GM18520 (cell line): ENCODE data around the gene PPP1CA.
A peak's percentile ranks its signal among the peaks of the same experiment; 100 is the strongest.
"Not testable (repeated sequence)": the region's sequence is repeated elsewhere in the genome, so short reads cannot be mapped to it uniquely, and the experiment has no call there.

Source experiments
- ATAC-seq: cut with Tn5 transposase; IDR thresholded peaks from one replicate; pipeline ENCODE4 v1.9.1; 2021; ENCODE audit not compliant: unreplicated experiment

Gene PPP1CA

DNA sequence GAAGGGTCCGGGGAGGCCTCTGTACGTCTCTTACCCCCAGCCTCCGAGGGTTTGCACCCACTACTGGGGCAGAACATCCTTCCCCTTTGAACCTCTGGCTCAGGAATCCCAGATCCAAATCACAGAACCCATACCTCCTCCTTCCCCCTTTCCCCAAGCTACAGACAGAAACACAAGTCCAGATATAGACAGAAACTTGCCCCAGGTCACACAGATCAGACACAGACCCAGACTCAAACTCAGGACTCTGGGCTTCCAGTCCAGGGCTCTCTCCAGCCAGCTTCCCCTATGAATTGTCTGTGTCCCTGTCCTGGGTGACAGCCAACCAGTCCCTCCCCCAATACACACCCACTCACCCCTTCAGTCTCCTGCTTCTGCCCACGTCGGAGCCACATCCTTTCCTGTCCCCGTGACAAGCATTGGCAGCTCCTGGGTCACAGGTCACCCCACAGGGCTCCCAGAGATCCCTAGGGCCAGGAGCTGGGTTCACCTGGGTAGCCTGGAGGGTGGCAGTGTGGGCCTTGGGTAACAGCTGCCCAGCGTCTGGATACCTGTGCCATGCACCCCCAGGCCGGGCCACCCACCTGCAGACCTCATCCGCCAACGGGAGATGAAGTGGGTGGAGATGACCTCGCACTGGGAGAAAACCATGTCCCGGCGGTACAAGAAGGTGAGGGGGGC lies 3.0 kb upstream of the PPP1CA start:
- no peak for ATAC-seq

GRCh38 chr11:67403085-67403484 lies 1.4 kb upstream of the PPP1CA start:
- ATAC-seq: not testable (repeated sequence)

- not testable (repeated sequence) for ATAC-seq
Measured at GRCh38 chr11:67402192-67402839, 658 bp upstream of the PPP1CA start.

- peak; percentile 12 for ATAC-seq
Measured at GRCh38 chr11:67400942-67401494, 640 bp downstream of the PPP1CA start.

DNA sequence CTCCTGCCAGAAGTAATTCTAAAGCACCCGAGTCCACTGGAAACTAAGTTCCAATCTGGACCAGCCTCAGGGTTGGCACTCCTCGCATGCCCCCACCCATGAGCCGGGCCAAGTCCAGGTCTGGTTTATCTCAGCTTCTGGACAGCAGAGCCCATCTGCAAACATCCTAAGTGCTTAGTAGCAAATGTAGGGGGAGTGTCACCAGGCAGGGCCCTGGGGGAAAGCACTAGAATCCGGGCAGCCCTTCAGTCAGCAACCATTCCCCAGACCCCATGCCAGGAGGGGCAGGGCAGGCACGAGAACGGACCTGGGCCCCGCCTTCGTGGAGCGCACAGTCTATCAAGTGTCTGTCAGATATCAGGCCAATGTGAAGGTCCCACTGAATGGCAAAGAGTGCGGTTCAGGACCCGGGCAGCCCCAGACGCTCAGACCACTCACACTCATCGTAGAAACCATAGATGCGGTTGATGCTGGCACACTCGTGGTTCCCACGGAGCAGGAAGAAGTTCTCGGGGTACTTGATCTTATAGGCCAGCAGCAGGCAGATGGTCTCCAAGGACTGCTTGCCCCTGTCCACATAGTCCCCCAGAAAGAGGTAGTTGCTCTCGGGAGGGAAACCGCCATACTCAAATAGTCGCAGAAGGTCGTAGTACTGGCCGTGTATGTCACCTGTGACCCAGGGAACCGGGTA lies 1.3 kb downstream of the PPP1CA start:
- no peak for ATAC-seq

GRCh38 chr11:67398661-67399563 lies 2.7 kb downstream of the PPP1CA start:
- no peak for ATAC-seq

- no peak for ATAC-seq
Measured at GRCh38 chr11:67397986-67398660, 3.5 kb downstream of the PPP1CA start.

DNA sequence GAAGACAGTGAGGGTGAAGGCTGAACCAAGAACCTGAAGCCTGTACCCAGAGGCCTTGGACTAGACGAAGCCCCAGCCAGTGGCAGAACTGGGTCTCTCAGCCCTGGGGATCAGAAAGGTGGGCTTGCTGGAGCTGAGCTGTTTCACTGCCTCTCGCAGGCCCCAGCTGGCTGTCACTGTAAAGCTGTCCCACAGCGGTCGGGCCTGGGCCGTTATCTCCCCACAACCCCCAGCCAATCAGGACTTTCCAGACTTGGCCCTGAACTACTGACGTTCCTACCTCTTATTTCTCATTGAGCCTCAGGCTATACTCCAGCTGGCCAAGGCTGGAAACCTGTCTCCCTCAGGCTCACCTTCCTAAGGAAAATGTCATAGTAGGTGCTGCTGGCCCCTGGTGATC lies 4.1 kb downstream of the PPP1CA start:
- ATAC-seq: no peak

DNA sequence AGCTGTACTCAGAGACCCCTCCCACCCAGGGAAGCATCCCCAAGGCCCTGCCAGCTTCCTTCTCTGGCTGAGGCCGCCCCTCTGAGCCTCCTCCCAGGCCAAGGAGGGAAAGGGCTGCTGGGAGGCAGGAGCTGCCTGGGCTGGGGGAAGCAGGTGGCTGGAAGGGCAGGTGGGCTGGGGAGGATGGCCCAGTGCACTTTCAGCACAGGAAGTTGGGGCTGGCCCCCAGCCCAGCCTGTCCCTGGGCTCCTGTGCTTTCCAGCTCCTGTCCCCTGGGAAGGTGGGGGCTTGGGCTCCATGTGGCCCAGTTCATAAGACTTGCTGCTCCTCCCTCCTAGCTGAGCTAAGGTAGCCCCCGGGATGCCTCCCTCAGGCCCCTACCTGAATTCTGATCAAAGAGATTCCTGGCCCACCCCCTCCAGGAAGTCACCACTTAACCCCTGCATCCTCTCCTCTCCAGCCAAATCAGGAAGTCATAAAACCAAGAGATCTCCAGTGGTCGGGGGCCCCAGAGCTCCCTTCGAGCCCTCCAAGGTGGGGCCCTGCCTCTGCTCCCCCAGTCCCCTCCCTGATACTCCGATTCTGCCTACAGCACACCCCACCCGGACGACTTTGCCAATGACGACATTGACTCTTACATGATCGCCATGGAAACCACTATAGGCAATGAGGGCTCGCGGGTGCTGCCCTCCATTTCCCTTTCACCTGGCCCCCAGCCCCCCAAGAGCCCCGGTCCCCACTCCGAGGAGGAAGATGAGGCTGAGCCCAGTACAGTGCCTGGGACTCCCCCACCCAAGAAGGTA lies 4.9 kb downstream of the PPP1CA start:
- ATAC-seq: no peak

DNA sequence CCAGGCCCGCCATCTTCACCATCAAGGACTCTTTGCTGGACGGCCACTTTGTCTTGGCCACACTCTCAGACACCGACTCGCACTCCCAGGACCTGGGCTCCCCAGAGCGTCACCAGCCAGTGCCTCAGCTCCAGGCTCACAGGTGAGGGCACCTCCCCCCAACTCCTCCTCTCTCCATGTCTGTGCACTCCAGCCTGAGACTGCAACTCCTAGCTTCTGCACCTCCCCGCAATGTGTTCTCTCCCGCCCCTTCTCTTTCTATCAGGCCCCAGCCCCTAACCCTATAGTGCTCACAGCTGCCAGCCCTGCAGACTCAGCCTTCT lies 5.4 kb downstream of the PPP1CA start:
- no peak for ATAC-seq

DNA sequence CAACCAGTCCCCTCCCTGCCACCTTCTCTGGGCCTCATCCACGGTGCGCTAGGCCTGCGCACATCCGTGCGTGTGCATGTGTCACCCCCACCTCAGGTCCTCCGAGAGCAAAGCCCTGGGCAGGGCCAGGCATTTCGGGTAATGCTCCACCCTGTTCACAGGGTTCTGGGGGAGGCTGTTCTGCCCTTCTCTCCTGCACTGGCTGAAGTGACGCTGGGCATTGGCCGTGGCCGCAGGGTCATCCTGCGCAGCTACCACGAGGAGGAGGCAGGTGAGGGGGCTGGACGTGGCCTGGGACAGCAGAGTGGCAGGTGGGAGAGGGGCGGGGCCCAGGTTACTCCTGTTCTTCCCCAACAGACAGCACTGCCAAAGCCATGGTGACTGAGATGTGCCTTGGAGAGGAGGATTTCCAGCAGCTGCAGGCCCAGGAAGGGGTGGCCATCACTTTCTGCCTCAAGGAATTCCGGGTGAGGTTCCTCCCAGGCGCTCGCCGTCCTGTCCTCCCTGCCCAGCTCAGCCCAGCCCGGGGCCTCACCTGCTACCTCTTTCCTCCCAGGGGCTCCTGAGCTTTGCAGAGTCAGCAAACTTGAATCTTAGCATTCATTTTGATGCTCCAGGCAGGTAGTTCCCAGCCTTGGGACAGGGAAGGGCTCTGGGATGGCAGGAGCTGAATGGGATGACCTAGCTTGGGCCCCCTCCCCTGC lies 6.0 kb downstream of the PPP1CA start:
- no peak for ATAC-seq

GRCh38 chr11:67393990-67394389 lies 7.7 kb downstream of the PPP1CA start:
- ATAC-seq: no peak

- no peak for ATAC-seq
Measured at GRCh38 chr11:67393437-67393836, 8.2 kb downstream of the PPP1CA start.

- no peak for ATAC-seq
Measured at GRCh38 chr11:67392183-67392715, 9.4 kb downstream of the PPP1CA start.

- ATAC-seq: peak; percentile 51
Measured at GRCh38 chr11:67391304-67392182, 10.1 kb downstream of the PPP1CA start, which contains the start of gene RAD9A. Gene RAD9A, plus strand, starts transcription at chr11:67391986. Its CDS starts 59 bp downstream, at chr11:67392045.

- no peak for ATAC-seq
Measured at GRCh38 chr11:67390947-67391303, 10.7 kb downstream of the PPP1CA start.

DNA sequence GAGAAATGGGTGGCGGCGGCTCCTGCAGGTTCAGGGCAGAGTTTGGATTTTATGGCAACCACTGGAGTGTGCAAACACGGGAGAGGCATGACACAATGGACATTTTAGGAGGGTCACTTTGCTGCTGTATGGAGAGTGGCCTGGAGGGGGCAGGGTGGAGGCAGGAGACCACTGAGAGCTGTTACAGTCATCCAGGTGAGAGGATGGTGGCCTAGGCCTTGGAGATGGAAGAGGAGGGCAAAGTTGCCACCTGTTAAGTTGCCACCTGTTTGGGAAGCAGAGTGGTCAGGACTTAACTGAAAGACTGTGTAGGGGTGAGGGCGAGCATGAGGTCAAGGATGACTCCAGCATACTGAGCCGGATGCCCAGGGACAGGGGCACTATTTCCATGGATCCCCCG lies 12.2 kb downstream of the PPP1CA start:
- ATAC-seq: no peak

DNA sequence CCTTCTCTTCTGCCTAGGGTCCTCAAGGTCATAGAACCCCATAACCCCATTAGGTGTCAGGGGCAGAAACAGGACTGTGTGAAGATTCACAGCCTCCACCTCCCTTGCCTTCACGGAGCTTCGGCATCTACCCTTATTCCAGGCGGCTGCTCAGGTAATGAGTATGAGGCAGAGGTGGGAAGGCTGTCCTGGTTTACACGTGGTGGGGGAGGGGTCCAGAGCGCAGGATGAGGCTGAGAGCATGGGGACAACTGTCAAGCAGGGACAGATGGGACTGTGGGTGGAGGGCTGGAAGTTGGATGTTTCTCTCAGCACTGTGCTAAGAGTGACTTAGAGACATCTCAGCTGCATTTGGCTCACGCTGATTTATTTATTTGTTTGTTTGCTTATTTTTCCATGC lies 14.1 kb downstream of the PPP1CA start:
- ATAC-seq: no peak
